CD4-positive, alpha-beta T cell treated with Interleukin-2 at 100 ng/mL for 4 hours (primary cell): ENCODE data around the gene CD40.

ENCODE experiments used
- DNase-seq: peaks from one replicate; pipeline ENCODE4 v3.0.0-alpha.2; 2020; ENCODE audit warnings: low spot score

CD40 gene

DNA sequence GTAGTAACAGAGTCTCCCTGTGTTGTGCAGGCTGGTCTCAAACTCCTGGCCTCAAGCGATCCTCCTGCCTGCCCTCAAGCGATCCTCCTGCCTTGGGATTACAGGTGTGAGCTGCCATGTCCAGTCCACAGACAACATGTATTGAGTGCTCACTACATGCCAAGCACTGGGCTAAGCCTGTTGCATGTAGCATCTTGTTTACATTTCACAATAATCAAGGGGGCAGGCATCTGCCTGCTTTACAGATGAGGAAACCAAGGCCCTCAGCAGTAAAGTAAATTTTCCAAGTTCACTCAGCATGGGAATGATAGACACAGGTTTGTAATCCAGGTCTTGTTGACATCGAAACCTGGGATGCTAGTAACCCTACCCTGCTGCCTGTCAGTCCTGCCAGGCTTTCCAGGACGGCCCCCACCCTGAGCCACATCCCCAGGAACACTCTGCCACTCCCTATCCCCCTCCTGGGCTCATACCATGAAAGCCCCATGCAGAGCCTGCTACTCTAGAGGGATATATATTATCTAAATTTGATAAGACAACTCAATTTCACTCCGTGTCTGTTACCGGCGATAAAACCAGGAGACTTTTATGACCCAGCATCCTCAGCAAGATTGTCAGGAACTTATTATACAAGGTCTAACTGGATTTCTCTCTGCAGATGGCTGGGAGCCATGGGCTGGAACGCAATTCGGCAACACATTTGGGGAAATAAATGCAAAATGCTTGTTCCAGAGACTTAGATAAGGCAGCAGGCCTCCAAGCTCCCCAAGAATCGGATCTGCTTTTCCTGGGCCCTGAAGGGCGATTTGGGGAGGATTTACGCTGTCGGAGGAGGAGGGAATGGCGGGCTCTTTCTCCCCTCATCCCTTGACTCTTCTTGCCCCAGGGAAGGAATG lies 30.4 kb downstream of the CD40 start:
- no peak for DNase-seq

DNA sequence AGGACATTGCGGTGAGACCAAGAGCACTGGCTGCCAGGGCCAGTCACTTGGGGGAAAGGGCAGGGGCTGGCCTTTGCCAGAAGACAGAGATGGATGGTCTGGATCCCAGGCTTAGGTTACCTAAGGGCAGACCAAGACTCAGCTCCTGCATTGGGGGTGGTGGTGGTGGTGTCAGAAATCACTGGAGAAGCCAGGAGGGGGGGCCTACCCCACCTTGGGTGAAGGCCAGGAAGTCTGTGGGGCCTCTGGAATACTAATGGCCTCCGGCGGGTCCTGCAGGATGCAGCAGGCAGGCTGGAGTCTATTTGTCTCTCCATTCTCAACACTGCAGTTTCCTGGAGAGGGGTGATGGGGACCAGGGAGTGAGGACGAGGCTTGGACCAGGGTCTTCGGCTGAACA lies 32.8 kb downstream of the CD40 start:
- DNase-seq = no peak

DNA sequence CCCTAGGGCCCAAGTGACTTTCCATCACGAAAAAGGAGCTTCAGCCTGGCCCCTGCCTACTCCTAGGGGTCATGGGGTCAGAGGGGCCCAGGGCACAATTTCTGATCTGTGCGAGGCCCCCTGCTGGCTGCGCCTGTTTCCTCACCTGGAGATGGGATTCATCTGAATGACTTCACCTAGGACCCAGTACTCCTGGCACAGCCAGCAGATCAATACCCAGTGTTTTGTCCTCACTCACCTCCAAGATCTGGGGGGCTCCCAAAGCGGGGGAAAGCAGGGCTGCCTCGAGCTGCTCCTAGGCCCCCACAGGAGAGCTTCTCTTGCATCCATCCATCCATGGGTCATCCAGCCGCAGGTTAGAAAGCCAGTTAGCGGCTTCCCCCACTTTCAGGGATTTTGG lies 33.8 kb downstream of the CD40 start:
- DNase-seq = no peak

DNA sequence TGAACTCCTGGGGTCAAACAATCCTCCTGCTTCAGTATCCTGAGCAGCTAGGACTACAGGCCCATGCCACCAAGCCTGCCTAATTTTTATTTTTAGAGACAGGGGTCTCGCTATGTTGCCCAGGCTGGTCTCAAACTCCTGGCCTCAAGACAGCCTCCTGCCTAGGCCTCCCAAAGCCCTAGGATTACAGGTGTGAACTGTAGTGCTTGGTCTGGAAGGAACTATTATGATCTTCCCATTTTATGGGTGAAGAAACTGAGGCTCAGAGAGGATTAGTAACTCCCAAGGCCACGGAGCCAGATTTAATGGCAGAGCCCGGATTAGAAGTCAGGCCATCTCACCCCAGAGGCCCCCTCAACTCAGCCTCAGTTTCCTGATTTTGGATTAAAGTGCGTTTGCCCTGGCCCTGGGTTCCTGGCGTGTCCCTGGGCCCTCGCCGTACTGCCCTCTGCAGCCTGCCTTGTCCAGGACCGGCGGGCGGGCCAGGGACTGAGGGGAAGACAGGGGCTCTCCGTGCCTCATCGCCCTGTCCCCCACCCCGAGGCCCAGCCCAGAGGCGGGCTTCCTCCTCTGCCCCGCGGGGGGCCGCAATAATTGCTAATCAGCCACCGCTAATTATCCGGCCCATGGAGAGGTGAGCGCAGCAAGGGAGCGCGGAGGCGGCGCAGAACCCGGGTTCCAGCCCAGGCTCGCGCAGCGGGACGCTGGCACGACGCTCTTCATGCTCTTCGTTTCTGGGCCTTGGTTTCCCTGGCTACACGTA lies 34.9 kb downstream of the CD40 start:
- DNase-seq = no peak

DNA sequence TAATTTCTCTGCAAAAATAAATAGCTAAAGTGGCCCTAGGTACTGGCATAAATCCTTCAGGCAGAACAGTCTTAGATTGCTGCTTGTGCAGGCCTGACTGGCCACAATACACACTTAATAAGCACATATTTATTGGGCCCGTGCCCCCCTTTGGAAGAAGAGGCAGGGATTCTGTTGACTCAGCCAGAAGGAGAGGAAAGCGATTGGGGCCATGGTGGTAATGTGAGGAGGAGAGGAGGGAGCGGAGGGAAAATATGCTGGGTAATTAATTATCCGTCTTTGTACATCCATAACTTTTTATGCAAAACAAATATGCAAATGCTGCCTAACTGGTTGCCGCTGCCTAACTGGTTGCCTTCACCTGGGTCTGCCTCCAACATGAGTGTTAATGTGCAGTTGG lies 36.2 kb downstream of the CD40 start:
- DNase-seq = no peak

DNA sequence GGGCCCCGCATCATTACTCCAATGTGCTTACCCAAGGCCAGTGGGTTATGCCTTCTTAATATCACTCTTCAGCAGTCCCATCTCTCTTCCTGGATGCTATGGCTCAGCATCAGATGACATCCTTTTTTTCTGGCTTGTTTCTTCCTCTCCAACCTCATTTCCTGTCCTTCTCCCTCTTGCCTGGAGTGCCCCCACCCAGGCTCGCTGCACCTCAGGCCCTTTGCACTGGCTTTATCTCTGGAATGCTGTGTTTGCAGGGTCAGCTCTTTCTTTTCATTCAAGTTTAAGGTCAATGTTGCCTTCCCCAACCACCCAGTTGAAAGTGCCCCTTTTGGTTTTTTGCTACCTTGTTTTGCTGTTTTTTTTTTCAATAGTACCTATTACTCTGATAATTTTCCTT lies 36.7 kb downstream of the CD40 start:
- no peak for DNase-seq

DNA sequence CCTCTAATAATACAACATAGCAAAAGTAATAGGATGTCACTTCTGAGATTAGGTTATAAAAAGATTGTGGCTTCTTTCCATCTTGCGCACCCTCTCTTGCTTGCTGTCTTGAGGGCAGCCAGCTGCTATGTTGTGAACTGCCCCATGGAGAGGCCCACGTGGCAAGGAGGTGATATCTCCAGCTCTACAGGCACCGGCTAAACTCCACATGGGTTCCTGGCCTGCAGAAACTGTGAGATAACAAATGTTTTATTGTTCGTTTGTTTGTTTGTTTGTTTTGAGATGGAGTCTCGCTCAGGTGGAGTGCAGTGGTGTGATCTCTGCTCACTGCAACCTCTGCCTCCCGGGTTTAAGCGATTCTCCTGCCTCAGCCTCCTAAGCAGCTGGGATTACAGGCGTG lies 38.0 kb downstream of the CD40 start:
- DNase-seq = no peak

DNA sequence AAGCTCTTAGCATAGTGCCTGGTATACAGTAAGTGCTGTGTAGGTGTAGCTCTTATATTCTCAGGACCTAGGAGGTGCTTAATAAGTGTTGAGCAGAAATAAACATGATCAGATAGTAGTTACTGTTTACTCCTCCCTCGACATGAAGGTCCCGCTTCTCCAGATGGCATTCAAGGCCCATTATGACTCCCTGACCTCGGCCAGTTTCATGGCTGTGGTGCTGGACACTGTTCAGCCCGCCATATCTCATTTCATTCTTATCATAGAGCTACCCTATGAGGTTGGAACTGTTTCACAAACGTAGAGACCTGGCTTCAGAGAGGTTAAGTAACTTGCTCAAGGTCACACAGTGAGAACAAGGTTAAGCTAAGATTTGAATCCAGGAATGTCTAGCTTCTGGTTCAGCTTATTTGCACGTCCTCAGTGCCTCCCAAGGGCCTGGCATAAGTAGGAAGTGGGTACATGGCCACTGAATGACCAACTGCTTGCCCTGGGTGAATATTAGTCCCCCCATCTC lies 39.0 kb downstream of the CD40 start:
- DNase-seq = no peak

DNA sequence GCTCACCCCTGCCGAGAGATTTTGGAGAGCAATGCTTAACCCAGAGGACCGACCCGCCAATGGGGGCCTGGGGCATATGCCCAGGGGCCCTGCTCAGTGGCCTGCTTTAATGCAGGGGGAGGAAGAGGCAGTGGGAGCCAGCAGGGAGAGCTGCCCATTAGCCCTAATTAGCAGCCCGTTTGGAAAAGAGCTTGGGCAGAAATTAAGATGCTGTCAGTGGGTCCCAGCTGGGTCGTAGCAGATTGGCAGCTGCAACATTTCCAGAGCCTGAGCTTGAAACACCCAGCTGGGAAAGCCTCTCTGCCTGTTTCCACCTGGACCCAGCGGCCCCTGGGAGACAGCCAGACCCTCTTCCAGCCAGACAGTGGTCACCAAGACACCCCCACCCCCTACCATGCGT lies 39.5 kb downstream of the CD40 start:
- DNase-seq = no peak

DNA sequence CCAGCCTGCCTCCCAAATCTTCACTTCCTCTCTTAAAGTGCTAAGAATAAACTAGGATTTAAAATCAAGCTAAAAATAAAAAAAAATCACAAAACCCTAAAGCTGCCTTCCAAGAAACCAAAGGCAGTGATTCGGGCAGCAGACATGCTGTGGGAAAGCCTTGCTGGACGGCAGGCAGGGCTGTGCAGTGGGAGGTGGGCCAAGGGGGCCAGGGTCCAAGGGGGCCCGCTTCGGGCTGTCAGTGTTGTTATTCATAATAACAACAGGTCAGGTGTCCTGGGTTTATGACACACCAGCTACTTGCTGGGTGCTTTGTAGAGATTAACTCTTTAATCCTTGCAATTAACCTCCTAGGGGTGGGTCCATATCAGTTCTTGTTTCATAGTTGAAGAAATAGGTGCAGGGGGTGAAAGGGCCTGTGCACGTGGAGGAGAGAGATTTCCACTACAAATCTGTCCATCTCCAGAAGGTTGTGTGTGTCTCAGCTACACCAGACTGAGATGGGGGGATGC lies 40.4 kb downstream of the CD40 start:
- DNase-seq = no peak

DNA sequence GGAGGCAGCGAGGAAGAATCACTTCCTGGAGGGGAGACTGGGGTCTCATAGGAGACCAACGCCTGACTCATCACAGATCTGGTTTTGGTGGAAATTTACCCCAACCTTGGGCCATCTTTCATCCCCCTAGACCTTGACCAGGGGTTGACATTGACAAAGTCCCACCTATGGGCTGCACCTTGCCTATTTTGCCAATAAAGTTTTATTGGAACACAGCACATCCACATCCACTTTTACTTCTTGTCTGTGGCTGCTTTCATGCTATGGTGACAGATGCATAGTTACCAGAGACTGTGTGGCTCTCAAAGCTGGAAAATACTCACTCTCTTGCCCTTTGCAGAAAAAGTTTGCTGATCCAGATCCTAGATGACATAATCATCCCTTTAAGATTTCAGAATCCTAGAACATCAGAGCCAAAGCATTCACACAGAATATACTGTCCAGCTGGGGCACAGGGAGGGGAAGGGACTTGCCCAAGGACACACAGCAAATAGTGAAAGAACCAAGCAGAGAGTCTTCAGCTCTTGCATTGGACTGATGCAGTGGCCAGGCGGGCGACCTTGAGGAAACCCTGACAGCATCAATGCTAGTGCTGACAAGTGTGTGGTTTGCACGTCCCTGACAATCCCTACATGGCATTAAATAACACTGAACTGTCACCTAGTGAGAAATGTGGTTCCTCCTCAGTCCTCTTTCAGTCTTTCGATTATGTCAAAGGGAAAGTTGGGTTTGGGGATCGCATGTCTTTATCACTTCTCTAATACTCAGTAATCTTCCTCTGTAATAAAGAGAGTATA lies 41.2 kb downstream of the CD40 start:
- no peak for DNase-seq

DNA sequence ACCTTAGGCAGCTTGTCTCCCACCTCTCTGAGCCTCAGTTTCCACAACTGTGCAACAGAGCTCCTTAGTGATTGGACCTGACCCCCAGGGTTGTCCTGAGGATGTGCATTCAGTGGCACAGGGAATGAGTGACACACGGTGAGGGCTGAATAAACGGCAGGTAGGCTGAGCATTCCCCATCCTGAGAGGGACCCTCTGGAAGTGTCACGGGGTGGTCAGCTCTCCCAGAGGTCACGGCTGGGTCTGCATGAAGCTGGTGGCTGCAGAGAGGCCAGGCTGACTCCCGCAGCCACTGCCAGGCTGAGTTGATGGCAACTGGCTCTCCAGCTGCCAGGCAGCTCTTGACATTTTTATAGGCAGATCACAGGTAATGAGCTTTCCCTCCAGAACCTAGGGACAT lies 42.5 kb downstream of the CD40 start:
- no peak for DNase-seq

DNA sequence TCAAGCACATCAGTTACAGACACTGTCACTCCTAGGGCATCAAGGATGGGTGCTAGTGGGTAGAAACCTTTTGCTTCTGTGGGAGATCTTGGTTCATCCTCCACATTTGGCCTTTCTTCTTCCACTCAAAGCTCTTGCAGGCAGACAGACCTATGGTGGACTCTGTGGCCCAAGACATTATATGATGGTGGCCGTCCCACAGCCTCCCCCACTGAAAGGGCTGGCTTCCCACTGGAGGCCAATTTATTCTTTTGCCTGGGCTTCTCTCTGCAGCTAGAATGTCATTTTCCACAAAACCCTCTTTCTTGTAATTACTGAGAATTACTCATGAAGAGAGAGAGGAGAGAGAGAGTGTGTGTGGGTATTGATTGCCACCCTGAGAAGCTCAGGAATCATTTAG lies 43.8 kb downstream of the CD40 start:
- DNase-seq = no peak

DNA sequence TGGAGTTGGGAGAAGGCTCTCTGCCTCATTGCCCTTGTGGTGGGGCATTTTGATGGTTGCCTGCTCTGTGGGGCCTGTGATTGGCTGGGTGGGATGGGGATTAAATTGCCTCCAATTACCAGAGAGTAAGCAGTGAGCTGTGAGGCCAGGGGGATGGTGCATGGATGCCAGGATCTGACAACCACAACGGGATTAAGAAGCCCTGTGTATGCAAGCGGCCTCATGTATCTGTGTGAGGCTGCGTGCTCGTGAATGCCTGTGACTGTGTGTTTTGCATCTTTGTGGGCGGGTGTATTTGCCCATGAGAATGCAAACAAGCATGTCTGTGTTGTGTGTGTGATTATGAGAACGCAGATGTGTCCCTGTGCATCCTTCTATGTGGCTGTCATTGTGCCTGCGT lies 46.1 kb downstream of the CD40 start:
- no peak for DNase-seq

DNA sequence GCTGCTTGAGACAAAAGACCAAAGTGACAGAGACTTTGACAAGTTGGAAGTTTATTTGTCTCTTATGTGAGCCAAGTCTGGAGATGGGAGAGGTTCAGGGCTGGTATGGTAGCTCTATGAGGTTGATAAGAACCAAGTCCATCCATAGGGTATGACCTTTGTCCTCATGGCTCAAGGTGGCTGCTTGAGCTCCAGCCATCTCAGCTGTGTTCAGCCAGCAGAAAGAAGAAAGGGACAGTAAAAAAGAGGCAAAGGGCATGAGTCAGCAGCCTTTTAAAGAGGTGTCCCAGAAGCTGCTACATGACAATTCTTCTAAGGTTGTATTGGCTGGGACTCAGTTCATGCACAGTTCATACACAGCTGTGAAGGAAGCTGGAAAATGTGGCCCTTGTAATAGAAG lies 49.0 kb downstream of the CD40 start:
- no peak for DNase-seq

DNA sequence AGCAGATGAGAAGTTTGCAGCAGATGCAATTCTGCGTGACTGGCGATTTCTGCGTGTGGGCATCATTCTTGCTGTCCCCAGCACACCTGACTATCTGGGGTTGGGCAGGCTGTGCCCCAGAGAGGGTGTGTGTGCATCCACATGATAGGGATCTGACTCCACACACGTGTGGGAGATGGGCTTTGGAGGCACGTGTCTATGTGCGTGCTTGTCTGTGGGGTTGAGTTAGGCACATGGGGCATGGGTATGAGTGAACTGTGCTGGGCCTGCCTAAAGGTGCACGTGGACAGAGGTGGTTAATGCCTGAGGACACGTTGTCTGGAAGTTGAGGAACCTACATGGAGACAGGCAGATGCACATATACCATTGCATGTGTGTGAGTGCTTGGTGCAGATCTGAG lies 50.3 kb downstream of the CD40 start:
- DNase-seq = no peak

DNA sequence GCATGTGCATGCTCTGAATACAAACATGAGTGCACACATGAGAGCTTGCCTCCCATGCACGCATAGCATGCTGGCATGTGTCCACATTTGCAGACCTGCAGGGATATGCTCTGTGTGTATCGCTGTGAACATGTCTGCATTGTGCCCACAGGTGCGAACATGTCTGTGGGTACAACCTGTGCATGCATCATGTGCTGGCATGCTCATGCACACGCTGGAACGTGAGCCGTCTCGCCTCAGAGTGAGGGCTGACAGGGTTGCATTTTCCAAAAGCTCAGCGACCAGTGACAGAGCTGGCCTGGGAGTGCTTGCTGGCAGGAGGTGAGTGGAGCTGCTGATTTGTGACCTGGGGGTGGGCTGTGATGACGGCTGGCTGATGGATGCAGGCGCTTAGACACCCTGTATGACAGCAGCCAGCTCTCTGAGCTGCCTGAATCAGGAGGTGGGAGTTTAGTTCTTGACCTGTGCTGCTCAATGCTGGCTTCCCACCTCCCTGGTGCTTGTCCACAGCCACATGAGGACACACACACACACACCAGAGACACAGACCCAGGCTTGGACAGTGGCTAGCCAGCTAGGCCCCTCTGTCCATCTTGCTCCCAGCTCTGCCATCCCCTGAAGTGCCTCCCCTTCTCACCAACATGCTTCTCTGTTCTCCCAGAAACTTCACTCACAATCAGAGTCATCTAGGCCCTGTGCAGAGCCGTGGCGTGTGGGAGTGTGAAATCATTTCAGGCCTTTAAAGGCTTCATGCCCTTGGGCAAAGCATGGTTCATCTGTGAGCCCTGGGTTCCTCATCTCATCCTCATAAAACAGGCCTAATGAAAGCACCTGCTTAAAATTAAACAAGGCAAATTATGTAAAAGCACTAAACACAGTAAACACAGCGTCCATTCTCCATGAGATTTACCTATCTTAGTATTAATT lies 51.4 kb downstream of the CD40 start:
- no peak for DNase-seq

DNA sequence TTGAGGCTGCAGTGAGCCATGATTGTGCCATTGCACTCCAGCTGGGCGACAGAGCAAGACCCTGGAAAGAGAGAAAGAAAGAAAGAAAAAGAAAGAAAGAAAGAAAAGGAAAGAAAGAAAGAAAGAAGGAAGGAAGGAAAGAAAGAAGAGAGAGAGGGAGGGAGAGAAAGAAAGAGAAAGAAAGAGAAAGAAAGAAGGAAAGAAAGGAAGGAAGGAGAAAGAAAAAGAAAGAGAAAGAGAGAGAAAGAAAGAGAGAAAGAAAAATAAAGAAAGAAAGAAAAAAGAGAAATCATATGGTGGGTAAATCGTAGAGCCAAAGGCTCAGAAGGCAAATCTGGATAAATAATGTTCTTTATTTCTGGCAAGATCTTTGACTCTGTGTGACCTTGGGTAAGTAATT lies 53.4 kb downstream of the CD40 start:
- DNase-seq = no peak

DNA sequence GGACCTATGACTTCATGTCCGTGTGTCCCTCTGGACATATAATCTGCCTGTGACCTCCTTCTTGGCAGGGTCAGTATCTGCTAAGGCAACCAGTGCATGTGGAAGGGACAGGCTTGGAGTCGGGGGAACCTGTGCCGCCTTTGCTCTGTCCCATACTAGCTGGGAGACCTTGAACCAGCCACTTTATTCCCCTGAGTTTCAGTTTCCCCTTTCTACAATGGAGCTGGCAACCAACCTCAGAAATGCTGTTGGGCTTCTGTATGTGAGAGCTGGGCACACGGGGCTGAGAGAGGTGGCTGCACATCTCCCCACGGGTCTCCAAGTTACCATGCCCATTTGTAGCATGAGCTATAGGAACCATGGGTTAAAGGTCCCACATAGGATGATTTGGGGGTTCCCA lies 53.8 kb downstream of the CD40 start:
- no peak for DNase-seq

DNA sequence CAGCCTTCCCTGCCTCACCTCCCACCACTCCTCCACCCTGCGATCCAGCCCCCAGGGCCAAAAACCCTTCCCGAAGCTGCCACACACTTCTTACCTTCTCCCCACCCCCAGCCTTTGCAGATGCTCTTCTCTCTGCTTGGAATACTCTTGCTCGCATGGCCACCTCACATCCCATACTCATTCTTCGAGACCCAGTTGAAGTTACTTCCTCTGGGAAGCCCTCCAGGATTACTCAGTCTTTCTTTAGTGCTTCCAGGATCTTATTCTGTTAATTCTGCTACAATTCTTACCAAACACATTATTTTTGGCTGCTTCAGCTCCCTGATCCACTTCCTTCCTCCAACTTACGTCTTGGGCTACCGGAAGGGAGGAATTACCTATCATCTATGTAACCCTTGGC lies 54.3 kb downstream of the CD40 start:
- no peak for DNase-seq

DNA sequence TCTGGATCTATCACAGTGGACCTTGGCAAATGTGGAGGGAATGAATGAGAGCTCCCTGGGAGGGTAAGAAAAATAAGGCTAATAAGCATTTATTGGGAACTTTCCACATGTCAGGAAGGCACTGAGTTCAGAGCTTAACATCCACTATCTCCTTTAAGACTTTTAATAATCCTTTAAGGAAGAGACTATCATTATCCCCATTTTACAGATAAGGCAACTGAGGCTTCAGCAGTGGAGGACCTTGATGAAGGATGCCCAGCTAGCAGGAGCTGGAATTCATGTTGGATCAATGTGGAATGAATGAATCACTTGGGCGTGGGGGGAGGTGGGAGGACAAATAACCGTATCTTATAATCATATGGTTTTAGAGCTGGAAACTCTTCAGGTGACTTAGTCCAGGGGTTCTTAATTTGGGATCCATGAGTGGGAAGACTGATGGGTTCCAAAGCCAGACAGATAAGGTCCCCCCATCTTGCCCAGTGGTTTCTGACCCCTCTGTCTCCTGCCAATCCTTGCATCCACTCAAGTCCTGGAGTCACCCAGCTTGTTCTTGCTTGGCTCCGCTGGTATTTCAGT lies 54.9 kb downstream of the CD40 start:
- DNase-seq = no peak
